Activated CD8-positive, alpha-beta memory T cell treated with anti-CD3 and anti-CD28 coated beads for 4 hours (primary cell): ENCODE results near the gene DIAPH3.

ENCODE experiments used
- DNase-seq, 2 donors: peaks; one replicate each; pipeline ENCODE4 v3.0.0-alpha.2; 2020; ENCODE audit warnings: low read depth in 2 of 2

DIAPH3 gene

GRCh38 chr13:59873856-59874255, 289.9 kb downstream of the DIAPH3 start:
- no peak for DNase-seq

DNA sequence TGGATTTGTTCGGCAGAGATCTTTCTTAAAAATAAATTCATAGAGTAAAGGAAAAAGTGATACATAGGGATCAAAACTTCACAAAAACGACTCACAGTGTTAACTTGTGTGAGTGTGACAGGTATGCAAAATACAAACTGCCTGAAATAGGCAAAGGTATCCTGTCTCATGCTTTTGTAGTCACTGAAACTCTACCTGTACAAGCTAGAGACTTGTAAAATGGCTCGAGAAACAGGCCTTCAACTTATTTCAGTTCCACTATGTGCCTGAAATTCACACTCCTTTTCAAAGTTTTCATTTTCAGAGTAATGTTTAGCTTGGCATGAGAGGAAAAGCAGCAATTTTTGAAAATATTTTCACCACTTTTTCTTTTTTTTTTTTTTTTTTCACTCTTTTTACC, 290.4 kb downstream of the DIAPH3 start:
- DNase-seq: no peak

DNA sequence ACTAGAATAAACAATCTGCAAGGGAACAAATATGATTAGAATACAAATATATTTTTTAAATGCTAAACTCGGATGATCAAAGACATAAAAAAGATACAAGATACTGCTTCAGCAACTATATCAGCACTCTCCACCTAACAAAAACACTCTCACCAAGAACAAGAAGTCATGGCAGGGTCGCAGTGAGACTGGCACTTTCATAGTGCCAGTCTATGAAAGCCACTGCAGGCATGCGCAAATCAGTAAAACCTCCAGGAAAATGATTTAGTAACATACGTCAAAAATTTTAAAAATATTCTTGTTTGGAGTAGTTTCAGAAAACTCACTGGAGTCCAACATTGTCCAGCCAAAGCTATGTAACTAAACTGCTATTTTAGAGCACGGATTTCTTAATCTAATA, 295.9 kb downstream of the DIAPH3 start:
- no peak for DNase-seq

- no peak for DNase-seq
Measured at GRCh38 chr13:59865398-59865797, 298.3 kb downstream of the DIAPH3 start.

DNA sequence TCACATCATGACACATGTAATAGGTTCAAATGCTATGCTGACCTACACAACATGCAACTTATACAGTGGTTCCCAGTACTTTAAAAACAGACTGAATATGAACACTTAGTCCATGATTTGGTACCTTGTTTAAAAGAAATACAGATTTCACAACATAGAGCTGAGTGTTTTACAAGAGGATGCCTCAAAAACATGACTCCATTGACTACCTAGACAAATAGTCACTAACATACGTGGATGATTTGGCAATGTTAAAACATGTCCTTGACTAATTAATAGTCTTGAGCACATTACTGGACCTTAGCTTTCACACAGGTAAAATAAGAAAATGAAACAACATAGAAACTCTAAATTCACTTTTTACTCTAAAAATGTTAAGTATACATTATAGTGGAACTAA, 300.1 kb downstream of the DIAPH3 start:
- DNase-seq: no peak

- DNase-seq: no peak
Measured at GRCh38 chr13:59861676-59862075, 302.1 kb downstream of the DIAPH3 start.

DNA sequence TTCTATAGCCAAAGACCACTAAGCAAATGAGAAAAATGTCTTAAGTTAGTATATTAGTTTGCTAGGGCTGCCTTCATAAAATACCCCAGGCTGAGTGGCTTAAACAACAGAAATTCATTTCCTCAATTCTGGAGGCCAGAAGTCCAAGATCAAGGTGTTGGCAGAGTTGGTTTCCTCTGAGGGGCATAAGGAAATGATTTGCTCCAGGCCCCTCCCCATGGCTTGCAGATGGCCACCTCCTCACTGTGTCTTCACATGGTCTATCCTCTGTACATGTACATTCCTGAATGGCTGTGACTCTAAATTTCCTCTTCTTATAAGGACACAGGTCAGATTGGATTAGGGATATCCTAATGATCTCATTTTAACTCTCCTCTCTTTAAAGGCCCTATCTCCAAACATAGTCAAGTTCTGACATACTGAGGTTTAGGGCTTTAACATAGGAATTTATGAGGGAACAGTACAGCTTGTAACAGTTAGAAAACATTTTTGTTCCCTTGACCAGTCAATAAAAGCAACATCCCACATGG, 307.4 kb downstream of the DIAPH3 start:
- DNase-seq: no peak

- no peak for DNase-seq
Measured at GRCh38 chr13:59846845-59847620, 316.7 kb downstream of the DIAPH3 start.

GRCh38 chr13:59843040-59843439, 320.7 kb downstream of the DIAPH3 start:
- no peak for DNase-seq

GRCh38 chr13:59842507-59842906, 321.2 kb downstream of the DIAPH3 start:
- DNase-seq: no peak

GRCh38 chr13:59839186-59839585, 324.5 kb downstream of the DIAPH3 start:
- DNase-seq: no peak

DNA sequence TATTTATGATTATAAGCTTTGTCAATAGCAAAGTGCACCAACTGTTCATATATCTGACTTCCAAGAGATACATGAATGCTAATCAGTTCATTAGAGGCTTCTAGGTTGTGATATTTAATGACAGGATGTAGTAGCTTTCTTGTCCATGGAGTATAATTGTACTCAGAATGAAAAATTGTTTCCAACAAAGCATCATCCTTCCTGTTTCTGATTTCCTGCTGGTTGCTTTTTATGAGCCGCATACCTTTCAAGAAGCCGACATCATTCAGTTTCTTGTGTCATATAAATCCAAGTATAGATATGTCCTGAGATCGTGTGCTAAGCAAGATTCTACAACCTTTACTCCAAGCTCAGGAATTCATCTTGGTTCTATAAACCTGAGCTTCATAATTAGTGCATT, 326.6 kb downstream of the DIAPH3 start:
- DNase-seq: no peak

DNA sequence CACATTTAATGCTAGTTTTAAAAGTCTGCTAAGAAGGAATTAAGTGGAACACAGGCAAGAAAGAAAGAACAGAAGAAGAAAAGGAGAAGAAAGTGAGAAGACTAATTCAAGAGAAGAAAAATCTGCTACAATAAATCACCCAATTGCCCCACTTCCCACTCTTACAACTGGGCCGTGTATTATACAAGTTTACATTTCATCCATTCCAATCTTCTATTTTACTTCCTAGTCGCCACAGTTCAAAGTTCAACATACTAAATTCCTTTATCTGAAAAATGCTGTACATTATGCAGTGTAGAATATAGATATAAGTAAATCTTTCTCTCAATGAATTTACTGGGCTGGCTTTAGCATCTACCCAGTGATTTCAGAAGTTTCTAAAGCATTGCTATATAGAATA, 328.2 kb downstream of the DIAPH3 start:
- no peak for DNase-seq

DNA sequence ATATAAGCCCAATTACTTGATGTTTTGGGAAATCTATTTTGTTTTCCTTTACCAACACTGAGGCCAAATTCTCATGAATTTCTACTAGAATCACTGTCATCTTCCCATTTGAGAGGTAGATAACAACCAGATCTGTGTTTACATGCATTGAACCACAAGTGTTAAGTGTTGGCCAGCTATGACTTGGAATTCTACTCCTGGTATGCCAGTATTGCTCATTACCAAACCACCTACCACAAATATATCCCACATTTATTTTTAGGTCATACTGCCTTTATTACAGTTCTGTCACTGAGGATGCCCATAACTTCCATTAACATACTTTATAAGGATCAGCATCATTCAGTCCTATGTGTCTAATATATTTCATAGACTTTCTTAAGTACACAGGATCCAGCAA, 328.9 kb downstream of the DIAPH3 start:
- DNase-seq: no peak

GRCh38 chr13:59829690-59830089, 334.0 kb downstream of the DIAPH3 start:
- no peak for DNase-seq

DNA sequence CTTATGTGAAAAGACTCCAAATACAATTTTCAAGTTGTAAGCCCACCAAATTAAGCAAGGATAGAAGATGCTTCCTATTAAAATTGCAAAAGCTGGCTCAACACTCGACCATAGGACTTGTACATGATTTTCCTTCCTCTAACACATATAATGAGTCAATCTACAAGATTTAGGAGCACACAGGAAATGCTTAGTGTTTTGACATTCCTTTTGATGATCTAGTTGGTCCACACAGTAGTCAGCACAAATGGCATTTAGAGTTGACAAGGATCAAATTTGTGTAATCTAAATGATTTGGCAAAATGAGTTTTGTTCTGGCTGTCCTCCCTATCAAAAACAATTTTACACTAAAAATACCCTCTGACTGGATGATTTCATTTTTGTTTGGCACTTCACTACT, 340.2 kb downstream of the DIAPH3 start:
- DNase-seq: no peak

DNA sequence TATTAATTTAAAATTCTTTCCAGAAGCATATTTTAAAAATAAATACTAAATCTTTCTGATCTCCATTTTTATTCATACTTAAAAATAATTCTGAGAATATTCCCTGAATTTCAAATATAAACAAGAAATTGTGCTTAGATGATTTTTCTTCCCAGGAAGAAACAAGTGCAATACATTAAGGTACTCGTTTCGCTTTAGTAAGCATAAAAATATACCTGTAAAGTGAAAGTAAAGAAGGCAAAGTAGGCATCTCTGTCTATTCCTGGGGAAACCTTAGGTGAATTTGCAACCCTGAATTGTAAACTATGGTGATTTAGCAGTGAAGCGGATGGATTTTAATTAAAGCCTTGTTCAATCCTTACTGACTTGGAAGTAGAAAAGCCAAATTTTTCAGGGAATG, 354.2 kb downstream of the DIAPH3 start:
- DNase-seq: no peak

DNA sequence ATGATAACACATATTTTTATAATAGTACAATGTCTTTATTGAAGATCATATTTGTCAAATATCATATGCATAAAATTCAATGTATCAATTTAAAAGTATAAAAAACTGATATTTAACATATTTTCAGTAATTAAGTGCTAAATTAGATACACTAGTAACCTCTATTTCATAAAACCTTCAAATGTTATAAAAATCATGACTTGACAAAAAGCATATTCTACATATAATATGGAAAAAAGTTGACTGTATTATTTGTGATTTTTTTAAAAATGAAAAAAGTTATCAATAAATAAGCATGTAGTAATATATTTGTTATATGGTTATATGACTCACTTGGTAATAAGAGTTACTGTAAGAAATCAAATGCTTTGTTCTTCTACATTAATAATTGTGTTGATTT, 356.9 kb downstream of the DIAPH3 start:
- DNase-seq: no peak

GRCh38 chr13:59801107-59801880, 362.4 kb downstream of the DIAPH3 start:
- DNase-seq: no peak

GRCh38 chr13:59793107-59793506, 370.6 kb downstream of the DIAPH3 start:
- DNase-seq: no peak

- DNase-seq: no peak
Measured at GRCh38 chr13:59790626-59791025, 373.1 kb downstream of the DIAPH3 start.

GRCh38 chr13:59789558-59789957, 374.2 kb downstream of the DIAPH3 start:
- no peak for DNase-seq

DNA sequence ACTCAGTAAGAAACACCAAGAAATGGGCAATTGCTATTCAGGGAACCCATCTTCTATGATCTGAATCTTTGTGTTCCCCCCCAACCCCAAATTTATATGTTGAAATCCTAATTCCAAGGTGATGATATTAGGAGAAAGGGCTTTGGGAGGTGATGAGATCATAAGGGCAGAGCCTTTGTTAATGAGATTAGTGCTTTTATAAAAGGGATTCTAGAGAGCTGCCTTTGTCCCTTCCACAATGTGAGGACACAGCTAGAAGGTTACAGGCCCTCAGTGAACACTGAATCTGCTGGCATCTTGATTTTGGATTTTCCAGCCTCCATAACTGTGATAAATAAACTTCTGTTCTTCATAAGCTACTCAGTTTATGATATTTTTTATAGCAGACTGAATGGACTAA, 376.0 kb downstream of the DIAPH3 start:
- DNase-seq: no peak
